GM23338 (cell line): ENCODE measurements around the gene ZNF700. TPM values are rescaled to one million over a fixed set of nuclear protein-coding genes. Genes with fewer than 3 reads are reported as not detected.
A peak's percentile ranks its signal among the peaks of the same experiment; 100 is the strongest.

Experiments used
- ATAC-seq: fragments of 200-7000 bp; cut with Tn5 transposase; 3 replicates; pipeline ENCODE4 v1.9.1; 2020
- DNase-seq: peaks from one replicate; pipeline ENCODE4 v3.0.0-alpha.2; 2015; ENCODE audit warnings: low spot score
- H2AFZ ChIP-seq: fragments of 200-600 bp; sonication (generic); 2 replicates; pipeline ENCODE4 v1.8.0; 2016; ENCODE audit warnings: antibody characterized with exemption, mild to moderate bottlenecking, moderate library complexity
- H3F3A ChIP-seq: fragments of 200-600 bp; sonication (generic); replicated peaks from 2 replicates; pipeline ENCODE4 v1.8.0; 2017; ENCODE audit warnings: antibody characterized with exemption, mixed run types, low read depth
- H3K27ac ChIP-seq: fragments of 200-600 bp; sonication (generic); 2 replicates; pipeline ENCODE4 v1.6.1; 2016; ENCODE audit warnings: low read depth
- H3K27me3 ChIP-seq: fragments of 200-600 bp; sonication (generic); 2 replicates; pipeline ENCODE4 v1.8.0; 2016; ENCODE audit warnings: mild to moderate bottlenecking, mixed run types, moderate library complexity; ENCODE audit not compliant: insufficient read depth
- H3K36me3 ChIP-seq: fragments of 200-600 bp; sonication (generic); 2 replicates; pipeline ENCODE4 v1.8.0; 2016; ENCODE audit warnings: mild to moderate bottlenecking; ENCODE audit not compliant: insufficient read depth
- H3K4me1 ChIP-seq: fragments of 200-600 bp; sonication (generic); 2 replicates; pipeline ENCODE4 v1.8.0; 2016; ENCODE audit warnings: mild to moderate bottlenecking, moderate library complexity; ENCODE audit not compliant: insufficient read depth
- H3K4me2 ChIP-seq: fragments of 200-600 bp; sonication (generic); 2 replicates; pipeline ENCODE4 v1.7.1; 2017; ENCODE audit warnings: mixed run types
- H3K4me3 ChIP-seq: fragments of 200-600 bp; sonication (generic); 2 replicates; pipeline ENCODE4 v1.6.1; 2016; ENCODE audit warnings: mixed run types
- H3K79me2 ChIP-seq: fragments of 200-600 bp; sonication (generic); replicated peaks from 2 replicates; pipeline ENCODE4 v1.8.0; 2017; ENCODE audit warnings: mild to moderate bottlenecking; ENCODE audit not compliant: insufficient read depth
- H3K9me2 ChIP-seq: fragments of 200-600 bp; sonication (generic); 2 replicates; pipeline ENCODE4 v1.8.0; 2017; ENCODE audit not compliant: insufficient read depth
- H4K20me1 ChIP-seq: fragments of 200-600 bp; sonication (generic); replicated peaks from 2 replicates; pipeline ENCODE4 v1.8.0; 2017; ENCODE audit warnings: mild to moderate bottlenecking; ENCODE audit not compliant: insufficient read depth
- H3K27ac Mint-ChIP-seq: 2 replicates; pipeline ENCODE4 v1.8.0; 2020; ENCODE audit warnings: inconsistent platforms, mild to moderate bottlenecking, moderate library complexity, mixed read lengths
- H3K27me3 Mint-ChIP-seq: 3 replicates; pipeline ENCODE4 v1.8.0; 2022; ENCODE audit warnings: low read depth, mild to moderate bottlenecking, moderate library complexity, mixed read lengths, inconsistent platforms; ENCODE audit not compliant: insufficient read depth, poor library complexity
- H3K36me3 Mint-ChIP-seq: 3 replicates; pipeline ENCODE4 v1.8.0; 2021; ENCODE audit warnings: low read depth, mild to moderate bottlenecking, inconsistent platforms, moderate library complexity, mixed read lengths
- H3K4me1 Mint-ChIP-seq: 3 replicates; pipeline ENCODE4 v1.8.0; 2020; ENCODE audit warnings: mild to moderate bottlenecking, inconsistent platforms, mixed read lengths
- H3K4me3 Mint-ChIP-seq: 3 replicates; pipeline ENCODE4 v1.8.0; 2021; ENCODE audit warnings: moderate library complexity, mild to moderate bottlenecking, inconsistent platforms, mixed read lengths
- H3K9me3 Mint-ChIP-seq: 3 replicates; pipeline ENCODE4 v1.8.0; 2020; ENCODE audit warnings: moderate library complexity, mild to moderate bottlenecking, inconsistent platforms, mixed read lengths
- EZH2 ChIP-seq: fragments of 200-600 bp; sonication (generic); IDR thresholded peaks from one replicate; pipeline ENCODE4 v1.8.0; 2017; ENCODE audit warnings: antibody characterized with exemption, mild to moderate bottlenecking, low read depth; ENCODE audit not compliant: unreplicated experiment
- JUNB ChIP-seq: IDR thresholded peaks from one replicate; pipeline ENCODE4 v1.6.1; 2016; ENCODE audit warnings: antibody characterized with exemption; ENCODE audit not compliant: unreplicated experiment
- NANOG ChIP-seq: IDR thresholded peaks from 2 replicates; pipeline ENCODE4 v1.6.1; 2016; ENCODE audit warnings: antibody characterized with exemption, borderline replicate concordance
- POLR2AphosphoS5 ChIP-seq: IDR thresholded peaks from 2 replicates; pipeline ENCODE4 v1.6.1; 2016; ENCODE audit warnings: antibody characterized with exemption, low read depth
- ZNF114 ChIP-seq: fragments of 250-450 bp; sonication (Bioruptor Pico); IDR thresholded peaks from 2 replicates; pipeline ENCODE4 v1.5.0; 2020; ENCODE audit warnings: mild to moderate bottlenecking, moderate library complexity
- polyA plus RNA-seq: library from polyadenylated mRNA; unstranded; fragments of >200 nt; fragmentation: Nextera tagmentation; extraction: Ambion mirVana; gene quantifications from 2 replicates; pipeline ENCODE4 v1.2.1, GENCODE V29; 2016
- total RNA-seq: library from RNA; depleted of rRNA; stranded (reverse); fragments of >200 nt; shearing (Covaris generic); gene quantifications from 2 replicates; pipeline ENCODE4 v1.2.3, GENCODE V29; 2014
- TF ChIP-seq, protein P1 (sequence below): fragments of 250-450 bp; sonication (Bioruptor Pico); IDR thresholded peaks from 2 replicates; pipeline ENCODE4 v1.5.0; 2020; ENCODE audit warnings: mild to moderate bottlenecking, moderate library complexity
- TF ChIP-seq, protein P2 (sequence below), 2 experiments: fragments of 200-600 bp in 1 of 2; sonication (generic) in 1 of 2; conservative IDR thresholded peaks; 2 replicates each; pipeline versions ENCODE4 v1.5.1 to v1.6.1; 2016 to 2017; ENCODE audit warnings: antibody characterized with exemption in 2 of 2, low read depth in 2 of 2, mild to moderate bottlenecking in 2 of 2, moderate library complexity in 1 of 2
- TF ChIP-seq, protein P3 (sequence below): IDR thresholded peaks from one replicate; pipeline ENCODE4 v1.6.1; 2018; ENCODE audit warnings: antibody characterized with exemption; ENCODE audit not compliant: unreplicated experiment

ZNF700 gene
- total and polyA plus RNA-seq, 2 experiments from 2014 or later: 6.0 to 13.6 TPM

DNA sequence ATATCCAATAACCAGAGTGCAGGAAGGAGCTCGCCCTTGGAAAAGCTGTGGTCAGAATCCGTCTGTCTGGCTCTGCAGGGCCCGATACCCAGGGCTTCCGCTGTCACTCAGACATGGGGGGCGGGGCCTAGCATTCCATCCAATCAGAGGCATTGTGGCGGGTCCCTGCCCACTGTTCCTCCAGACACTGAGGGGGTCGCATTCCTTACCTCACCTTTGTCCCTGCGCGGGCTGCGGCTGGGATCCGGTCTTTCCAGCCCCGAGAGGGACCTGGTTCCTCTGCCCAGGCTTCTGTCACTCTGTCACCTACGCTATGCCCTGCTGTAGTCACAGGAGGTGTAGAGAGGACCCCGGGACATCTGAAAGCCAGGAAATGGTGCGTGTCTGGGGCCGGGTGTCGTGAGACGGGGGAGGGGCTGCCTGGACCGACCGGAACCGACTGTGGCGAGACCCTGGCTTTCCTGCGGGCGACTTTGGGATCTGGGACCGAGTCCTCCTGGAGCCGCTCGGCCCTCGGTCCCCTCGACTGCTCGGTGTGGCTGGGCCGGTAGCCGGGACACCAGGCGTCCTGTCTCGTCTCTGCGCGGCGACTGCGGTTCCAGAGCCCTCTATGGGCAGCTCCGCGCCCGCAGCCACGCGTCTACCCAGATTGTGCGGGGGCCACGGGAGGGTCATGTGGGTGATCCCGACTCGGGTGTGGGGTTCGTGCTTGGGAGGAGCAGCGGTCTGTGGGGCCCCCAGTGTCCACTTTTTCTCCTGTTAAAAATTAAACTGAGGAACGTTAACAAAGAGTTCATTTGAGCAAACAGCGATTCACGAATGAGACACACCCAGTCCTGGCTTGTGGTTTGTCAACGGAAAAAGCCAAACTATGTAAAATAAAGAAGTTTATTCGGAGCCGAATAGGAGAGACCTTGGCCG is 37.0 kb upstream of the ZNF700 start, which contains the start of gene ZNF69:
TSS of gene ZNF69 (plus strand) at position 172 of the 921 bp plus-strand sequence. CDS start at position 314, 142 bp downstream.
- H3K27ac Mint-ChIP-seq: no peak within 1 kb of the TSS
- peaks cover 33% of the 10 kb centered on the region for H3K36me3 Mint-ChIP-seq

More for the DNA sequence above, 37.0 kb upstream of the ZNF700 start, which contains the start of gene ZNF69:
- Histone ChIP-seq H3K4me2 (peak within 1 kb of the TSS; percentile 89), H3K4me3 (peak within 1 kb of the TSS; percentile 71), H3K36me3 (peaks cover 3% of the 10 kb centered on the region; the same call in 1 of the 2 replicates), H3K79me2 (peaks cover 30% of the 10 kb centered on the region), H3K4me1 (peaks cover 30% of the 10 kb centered on the region), H4K20me1 (no peaks in the 10 kb centered on the region), H3K27ac (peak within 1 kb of the TSS; percentile 98), H3F3A (no peaks in the 10 kb centered on the region), H3K27me3 (no peaks in the 10 kb centered on the region), H2AFZ (peak within 1 kb of the TSS; percentile 80; the same call in 1 of the 2 replicates), H3K9me2 (no peaks in the 10 kb centered on the region)
- Mint-ChIP-seq H3K27me3 (peaks cover 4% of the 10 kb centered on the region), H3K4me1 (no peaks in the 10 kb centered on the region), H3K9me3 (peaks cover 99% of the 10 kb centered on the region), H3K4me3 (no peak within 1 kb of the TSS)
- TF ChIP-seq POLR2AphosphoS5: peak; percentile 94
- TF ChIP-seq, protein P1, sequence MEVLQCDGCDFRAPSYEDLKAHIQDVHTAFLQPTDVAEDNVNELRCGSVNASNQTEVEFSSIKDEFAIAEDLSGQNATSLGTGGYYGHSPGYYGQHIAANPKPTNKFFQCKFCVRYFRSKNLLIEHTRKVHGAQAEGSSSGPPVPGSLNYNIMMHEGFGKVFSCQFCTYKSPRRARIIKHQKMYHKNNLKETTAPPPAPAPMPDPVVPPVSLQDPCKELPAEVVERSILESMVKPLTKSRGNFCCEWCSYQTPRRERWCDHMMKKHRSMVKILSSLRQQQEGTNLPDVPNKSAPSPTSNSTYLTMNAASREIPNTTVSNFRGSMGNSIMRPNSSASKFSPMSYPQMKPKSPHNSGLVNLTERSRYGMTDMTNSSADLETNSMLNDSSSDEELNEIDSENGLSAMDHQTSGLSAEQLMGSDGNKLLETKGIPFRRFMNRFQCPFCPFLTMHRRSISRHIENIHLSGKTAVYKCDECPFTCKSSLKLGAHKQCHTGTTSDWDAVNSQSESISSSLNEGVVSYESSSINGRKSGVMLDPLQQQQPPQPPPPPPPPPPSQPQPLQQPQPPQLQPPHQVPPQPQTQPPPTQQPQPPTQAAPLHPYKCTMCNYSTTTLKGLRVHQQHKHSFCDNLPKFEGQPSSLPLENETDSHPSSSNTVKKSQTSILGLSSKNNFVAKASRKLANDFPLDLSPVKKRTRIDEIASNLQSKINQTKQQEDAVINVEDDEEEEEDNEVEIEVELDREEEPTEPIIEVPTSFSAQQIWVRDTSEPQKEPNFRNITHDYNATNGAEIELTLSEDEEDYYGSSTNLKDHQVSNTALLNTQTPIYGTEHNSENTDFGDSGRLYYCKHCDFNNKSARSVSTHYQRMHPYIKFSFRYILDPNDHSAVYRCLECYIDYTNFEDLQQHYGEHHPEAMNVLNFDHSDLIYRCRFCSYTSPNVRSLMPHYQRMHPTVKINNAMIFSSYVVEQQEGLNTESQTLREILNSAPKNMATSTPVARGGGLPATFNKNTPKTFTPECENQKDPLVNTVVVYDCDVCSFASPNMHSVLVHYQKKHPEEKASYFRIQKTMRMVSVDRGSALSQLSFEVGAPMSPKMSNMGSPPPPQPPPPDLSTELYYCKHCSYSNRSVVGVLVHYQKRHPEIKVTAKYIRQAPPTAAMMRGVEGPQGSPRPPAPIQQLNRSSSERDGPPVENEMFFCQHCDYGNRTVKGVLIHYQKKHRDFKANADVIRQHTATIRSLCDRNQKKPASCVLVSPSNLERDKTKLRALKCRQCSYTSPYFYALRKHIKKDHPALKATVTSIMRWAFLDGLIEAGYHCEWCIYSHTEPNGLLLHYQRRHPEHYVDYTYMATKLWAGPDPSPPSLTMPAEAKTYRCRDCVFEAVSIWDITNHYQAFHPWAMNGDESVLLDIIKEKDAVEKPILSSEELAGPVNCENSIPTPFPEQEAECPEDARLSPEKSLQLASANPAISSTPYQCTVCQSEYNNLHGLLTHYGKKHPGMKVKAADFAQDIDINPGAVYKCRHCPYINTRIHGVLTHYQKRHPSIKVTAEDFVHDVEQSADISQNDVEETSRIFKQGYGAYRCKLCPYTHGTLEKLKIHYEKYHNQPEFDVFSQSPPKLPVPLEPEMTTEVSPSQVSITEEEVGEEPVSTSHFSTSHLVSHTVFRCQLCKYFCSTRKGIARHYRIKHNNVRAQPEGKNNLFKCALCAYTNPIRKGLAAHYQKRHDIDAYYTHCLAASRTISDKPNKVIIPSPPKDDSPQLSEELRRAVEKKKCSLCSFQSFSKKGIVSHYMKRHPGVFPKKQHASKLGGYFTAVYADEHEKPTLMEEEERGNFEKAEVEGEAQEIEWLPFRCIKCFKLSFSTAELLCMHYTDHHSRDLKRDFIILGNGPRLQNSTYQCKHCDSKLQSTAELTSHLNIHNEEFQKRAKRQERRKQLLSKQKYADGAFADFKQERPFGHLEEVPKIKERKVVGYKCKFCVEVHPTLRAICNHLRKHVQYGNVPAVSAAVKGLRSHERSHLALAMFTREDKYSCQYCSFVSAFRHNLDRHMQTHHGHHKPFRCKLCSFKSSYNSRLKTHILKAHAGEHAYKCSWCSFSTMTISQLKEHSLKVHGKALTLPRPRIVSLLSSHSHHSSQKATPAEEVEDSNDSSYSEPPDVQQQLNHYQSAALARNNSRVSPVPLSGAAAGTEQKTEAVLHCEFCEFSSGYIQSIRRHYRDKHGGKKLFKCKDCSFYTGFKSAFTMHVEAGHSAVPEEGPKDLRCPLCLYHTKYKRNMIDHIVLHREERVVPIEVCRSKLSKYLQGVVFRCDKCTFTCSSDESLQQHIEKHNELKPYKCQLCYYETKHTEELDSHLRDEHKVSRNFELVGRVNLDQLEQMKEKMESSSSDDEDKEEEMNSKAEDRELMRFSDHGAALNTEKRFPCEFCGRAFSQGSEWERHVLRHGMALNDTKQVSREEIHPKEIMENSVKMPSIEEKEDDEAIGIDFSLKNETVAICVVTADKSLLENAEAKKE: no peak
- TF ChIP-seq NANOG: no peak
- TF ChIP-seq, protein P2, sequence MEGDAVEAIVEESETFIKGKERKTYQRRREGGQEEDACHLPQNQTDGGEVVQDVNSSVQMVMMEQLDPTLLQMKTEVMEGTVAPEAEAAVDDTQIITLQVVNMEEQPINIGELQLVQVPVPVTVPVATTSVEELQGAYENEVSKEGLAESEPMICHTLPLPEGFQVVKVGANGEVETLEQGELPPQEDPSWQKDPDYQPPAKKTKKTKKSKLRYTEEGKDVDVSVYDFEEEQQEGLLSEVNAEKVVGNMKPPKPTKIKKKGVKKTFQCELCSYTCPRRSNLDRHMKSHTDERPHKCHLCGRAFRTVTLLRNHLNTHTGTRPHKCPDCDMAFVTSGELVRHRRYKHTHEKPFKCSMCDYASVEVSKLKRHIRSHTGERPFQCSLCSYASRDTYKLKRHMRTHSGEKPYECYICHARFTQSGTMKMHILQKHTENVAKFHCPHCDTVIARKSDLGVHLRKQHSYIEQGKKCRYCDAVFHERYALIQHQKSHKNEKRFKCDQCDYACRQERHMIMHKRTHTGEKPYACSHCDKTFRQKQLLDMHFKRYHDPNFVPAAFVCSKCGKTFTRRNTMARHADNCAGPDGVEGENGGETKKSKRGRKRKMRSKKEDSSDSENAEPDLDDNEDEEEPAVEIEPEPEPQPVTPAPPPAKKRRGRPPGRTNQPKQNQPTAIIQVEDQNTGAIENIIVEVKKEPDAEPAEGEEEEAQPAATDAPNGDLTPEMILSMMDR (conservative IDR thresholded peaks at IDR 0.05; ENCODE audit: low read depth in 2 of 2): peak in 1 of 2 experiments; percentile 13; a peak in 1 of 4 replicates
- TF ChIP-seq, protein P3, sequence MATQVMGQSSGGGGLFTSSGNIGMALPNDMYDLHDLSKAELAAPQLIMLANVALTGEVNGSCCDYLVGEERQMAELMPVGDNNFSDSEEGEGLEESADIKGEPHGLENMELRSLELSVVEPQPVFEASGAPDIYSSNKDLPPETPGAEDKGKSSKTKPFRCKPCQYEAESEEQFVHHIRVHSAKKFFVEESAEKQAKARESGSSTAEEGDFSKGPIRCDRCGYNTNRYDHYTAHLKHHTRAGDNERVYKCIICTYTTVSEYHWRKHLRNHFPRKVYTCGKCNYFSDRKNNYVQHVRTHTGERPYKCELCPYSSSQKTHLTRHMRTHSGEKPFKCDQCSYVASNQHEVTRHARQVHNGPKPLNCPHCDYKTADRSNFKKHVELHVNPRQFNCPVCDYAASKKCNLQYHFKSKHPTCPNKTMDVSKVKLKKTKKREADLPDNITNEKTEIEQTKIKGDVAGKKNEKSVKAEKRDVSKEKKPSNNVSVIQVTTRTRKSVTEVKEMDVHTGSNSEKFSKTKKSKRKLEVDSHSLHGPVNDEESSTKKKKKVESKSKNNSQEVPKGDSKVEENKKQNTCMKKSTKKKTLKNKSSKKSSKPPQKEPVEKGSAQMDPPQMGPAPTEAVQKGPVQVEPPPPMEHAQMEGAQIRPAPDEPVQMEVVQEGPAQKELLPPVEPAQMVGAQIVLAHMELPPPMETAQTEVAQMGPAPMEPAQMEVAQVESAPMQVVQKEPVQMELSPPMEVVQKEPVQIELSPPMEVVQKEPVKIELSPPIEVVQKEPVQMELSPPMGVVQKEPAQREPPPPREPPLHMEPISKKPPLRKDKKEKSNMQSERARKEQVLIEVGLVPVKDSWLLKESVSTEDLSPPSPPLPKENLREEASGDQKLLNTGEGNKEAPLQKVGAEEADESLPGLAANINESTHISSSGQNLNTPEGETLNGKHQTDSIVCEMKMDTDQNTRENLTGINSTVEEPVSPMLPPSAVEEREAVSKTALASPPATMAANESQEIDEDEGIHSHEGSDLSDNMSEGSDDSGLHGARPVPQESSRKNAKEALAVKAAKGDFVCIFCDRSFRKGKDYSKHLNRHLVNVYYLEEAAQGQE: no peak
- no peak for TF ChIP-seq EZH2
- TF ChIP-seq JUNB: no peak
- no peak for TF ChIP-seq ZNF114 (CRISPR knock-in tag)
- no peak for ATAC-seq
- peak; percentile 98 for DNase-seq
